ACHN (cell line): ENCODE results near the gene NIPBL.
A peak's percentile ranks its signal among the peaks of the same experiment; 100 is the strongest.
"Not testable (repeated sequence)": the region's sequence is repeated elsewhere in the genome, so short reads cannot be mapped to it uniquely, and the experiment has no call there.

Experiments
- DNase-seq: peaks from one replicate; pipeline ENCODE4 v3.0.0-alpha.2; 2015
- in situ Hi-C: cut with HindIII; loops from 2 replicates; pipeline ENCODE4 v1.10.0; 2017; ENCODE audit warnings: low sequenced_read_pairs, low pct_ligation_motif_present, low pct_unique_long_range_greater_than_20kb

NIPBL gene

GRCh38 chr5:36985387-36985786 lies 108.8 kb downstream of the NIPBL start:
- in situ Hi-C loops, result no loop called here
- DNase-seq, result no peak

GRCh38 chr5:36988396-36988795 lies 111.8 kb downstream of the NIPBL start:
- in situ Hi-C loops, result no loop called here
- DNase-seq, result no peak

GRCh38 chr5:36998578-36998977 lies 122.0 kb downstream of the NIPBL start:
- in situ Hi-C loops, result no loop called here
- DNase-seq, result no peak

GRCh38 chr5:37002176-37002751 lies 125.7 kb downstream of the NIPBL start:
- in situ Hi-C loops, result no loop called here
- DNase-seq, result no peak

GRCh38 chr5:37005252-37005651 lies 128.7 kb downstream of the NIPBL start:
- DNase-seq, result no peak

GRCh38 chr5:37005946-37006540 lies 129.5 kb downstream of the NIPBL start:
- in situ Hi-C loops, result no loop called here

More at GRCh38 chr5:37005252-37005651, 128.7 kb downstream of the NIPBL start:
- in situ Hi-C loops, result no loop called here

GRCh38 chr5:37013181-37013580 lies 136.6 kb downstream of the NIPBL start:
- in situ Hi-C loops, DNase-seq: not testable (repeated sequence)

More at GRCh38 chr5:37005946-37006540, 129.5 kb downstream of the NIPBL start:
- peak; percentile 29 for DNase-seq

GRCh38 chr5:37014321-37014720 lies 137.8 kb downstream of the NIPBL start:
- in situ Hi-C loops, result no loop called here
- DNase-seq, result no peak

- peak; percentile 8 for DNase-seq
- in situ Hi-C loops, result no loop called here
These were observed 139.5 kb downstream of the NIPBL start for GRCh38 chr5:37015795-37016666.

- no peak for DNase-seq
- in situ Hi-C loops, result no loop called here
These were observed 152.3 kb downstream of the NIPBL start for GRCh38 chr5:37028910-37029309.

- no peak for DNase-seq
- in situ Hi-C loops, result no loop called here
These were observed 152.9 kb downstream of the NIPBL start for GRCh38 chr5:37029436-37029835.

GRCh38 chr5:37034955-37035354 lies 158.4 kb downstream of the NIPBL start:
- in situ Hi-C loops, result no loop called here
- DNase-seq, result no peak

- no peak for DNase-seq
- in situ Hi-C loops, result no loop called here
These were observed 161.3 kb downstream of the NIPBL start for GRCh38 chr5:37037840-37038239.

- DNase-seq, result no peak
- in situ Hi-C loops, result no loop called here
These were observed 163.3 kb downstream of the NIPBL start for GRCh38 chr5:37039824-37040223.

GRCh38 chr5:37043693-37044092 lies 167.1 kb downstream of the NIPBL start:
- peak; percentile 3 for DNase-seq

GRCh38 chr5:37044120-37044519 lies 167.6 kb downstream of the NIPBL start:
- in situ Hi-C loops, result no loop called here
- DNase-seq, result no peak

More at GRCh38 chr5:37043693-37044092, 167.1 kb downstream of the NIPBL start:
- in situ Hi-C loops, result no loop called here

- DNase-seq, result no peak
- in situ Hi-C loops, result no loop called here
These were observed 169.1 kb downstream of the NIPBL start for GRCh38 chr5:37045703-37046102.

- in situ Hi-C loops, result no loop called here
- DNase-seq, result no peak
These were observed 171.4 kb downstream of the NIPBL start for GRCh38 chr5:37047947-37048346.

GRCh38 chr5:37054391-37054790 lies 177.8 kb downstream of the NIPBL start:
- in situ Hi-C loops, result no loop called here
- DNase-seq, result no peak
